HG03565 (cell line): ENCODE results near the gene ARL15.

Source experiments
- ATAC-seq: cut with Tn5 transposase; IDR thresholded peaks from one replicate; pipeline ENCODE4 v1.9.1; 2021; ENCODE audit warnings: mild to moderate bottlenecking, moderate library complexity; ENCODE audit not compliant: unreplicated experiment

The ARL15 gene

DNA sequence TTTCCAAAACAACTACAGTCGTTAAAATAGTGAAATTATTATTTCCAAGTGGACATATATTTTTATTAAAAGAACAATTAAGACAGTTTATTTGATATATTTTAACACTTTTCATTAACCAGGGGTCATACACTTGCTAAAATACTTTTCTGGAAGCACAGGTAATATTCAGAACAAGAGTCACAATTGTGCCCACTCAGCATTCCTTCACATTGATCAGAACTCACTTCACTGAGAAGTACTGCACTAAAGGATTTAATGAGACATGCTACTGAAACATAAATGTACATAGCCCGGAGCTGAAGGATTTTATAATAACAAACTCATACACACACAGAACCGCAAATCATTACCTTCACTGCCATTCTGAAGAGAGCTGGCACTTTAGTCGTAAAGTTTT is 361.8 kb downstream of the ARL15 start:
- ATAC-seq, result no peak

- no peak for ATAC-seq
These were observed 363.8 kb downstream of the ARL15 start for GRCh38 chr5:53946405-53947100.

DNA sequence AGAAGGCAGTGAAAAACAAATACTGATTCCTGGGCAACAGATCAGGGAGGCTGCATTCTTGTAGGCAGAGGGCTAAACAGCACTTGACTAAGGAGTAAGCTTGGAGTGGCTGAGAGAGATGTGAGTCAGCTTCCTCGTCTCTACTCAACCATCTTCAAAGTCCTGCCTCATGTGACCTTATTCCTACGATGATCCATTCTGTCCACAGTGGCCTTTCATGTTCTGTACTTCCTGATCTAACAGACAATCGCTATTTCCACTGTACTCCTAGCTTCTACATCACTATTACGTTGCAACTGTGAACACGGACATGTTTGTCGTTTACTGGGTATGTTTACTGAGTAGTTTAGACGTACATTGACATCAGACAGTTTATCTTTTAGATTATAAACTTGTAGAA is 365.4 kb downstream of the ARL15 start:
- no peak for ATAC-seq

GRCh38 chr5:53943938-53944337 is 366.4 kb downstream of the ARL15 start:
- no peak for ATAC-seq

DNA sequence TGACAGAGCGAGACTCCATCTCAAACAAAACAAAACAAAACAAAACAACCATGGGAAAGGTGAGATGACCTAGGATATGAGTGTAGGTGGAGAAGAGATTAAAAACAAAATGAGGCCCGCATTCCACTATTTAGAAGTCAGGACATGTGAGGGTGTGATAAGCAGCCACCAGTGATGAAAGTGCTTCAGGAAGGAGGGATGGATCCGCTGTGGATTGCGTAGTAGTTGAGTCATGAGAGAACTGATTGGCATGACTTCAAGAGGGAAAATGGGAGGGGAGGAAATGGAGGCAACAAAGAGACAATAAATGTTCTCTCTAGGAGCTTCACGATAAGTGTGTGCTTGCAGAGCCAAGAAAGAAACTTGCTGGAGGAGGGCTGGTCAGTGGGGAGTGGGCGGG is 367.6 kb downstream of the ARL15 start:
- no peak for ATAC-seq

DNA sequence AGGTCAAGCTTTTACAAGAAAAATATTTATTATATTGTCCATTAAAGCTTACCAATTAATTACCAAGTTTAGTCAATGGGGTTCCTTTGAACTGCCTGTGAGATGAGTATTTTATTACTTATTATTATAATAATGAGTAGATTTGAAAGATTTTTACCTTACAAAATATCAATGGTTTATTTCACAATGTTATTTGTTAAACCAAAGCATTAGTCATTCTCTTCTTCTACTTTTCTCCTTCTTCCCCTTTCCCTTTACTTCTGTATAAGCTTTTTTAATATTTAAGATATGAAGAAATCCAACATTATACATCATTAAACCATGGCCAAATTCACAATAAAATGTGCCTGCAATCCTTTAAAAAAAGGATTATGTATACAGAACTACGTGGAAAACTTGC is 369.5 kb downstream of the ARL15 start:
- no peak for ATAC-seq

DNA sequence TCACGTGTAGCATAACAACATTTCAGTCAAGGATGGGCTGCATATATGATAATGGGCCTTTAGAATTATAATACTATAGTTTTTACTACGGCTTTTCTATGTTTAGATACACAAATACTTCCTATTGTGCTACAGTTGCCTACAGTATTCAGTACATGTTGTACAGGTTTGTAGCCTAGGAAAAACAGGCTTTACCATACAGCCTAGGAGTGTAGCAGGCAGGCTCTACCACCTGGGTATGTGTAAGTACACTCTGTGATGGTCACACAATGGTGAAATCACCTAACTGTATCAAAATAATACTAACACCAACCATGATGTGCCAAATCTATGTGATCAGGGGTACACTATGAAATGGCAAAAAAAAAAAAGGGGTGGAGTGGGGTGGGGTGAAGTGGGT is 372.9 kb downstream of the ARL15 start:
- ATAC-seq, result no peak

DNA sequence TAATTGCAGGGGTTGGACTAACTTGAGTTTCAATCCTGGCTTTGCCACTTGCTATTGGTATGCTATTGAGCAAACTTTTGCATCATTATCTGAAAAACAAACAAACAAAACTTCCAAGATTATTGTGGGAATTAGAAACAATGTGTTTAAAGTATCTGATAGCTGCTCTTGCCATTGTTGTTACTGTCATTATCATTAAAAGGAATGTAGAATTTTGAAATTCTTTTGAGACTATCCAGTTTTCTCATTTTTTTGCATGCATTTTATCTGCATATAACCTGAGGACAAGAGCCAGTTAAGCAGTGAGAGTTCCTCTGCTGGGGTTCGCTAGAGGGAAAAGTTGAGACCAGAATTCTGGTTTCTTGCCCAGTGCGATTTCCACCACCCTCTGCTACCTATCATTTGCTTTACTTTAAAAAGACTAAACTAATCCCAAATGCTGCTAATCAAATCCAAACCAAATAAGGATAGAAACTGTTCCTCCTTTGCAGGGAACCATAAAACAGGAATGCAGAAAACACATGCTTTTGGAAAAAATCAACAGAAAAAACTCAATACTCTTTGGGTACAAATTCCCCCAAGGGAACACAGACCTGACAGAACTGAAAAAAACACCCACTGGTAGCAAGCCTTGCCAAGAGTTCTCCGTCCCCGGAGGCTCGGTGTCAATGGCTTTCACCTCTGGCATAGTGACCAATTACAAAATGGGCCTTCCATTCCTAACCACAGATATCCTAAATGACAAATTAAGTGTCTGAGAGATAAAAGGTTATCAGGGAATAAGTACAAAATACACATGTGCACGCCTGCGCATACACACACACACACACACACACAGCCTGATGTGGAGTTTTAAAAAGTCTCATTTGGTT is 373.7 kb downstream of the ARL15 start:
- no peak for ATAC-seq

DNA sequence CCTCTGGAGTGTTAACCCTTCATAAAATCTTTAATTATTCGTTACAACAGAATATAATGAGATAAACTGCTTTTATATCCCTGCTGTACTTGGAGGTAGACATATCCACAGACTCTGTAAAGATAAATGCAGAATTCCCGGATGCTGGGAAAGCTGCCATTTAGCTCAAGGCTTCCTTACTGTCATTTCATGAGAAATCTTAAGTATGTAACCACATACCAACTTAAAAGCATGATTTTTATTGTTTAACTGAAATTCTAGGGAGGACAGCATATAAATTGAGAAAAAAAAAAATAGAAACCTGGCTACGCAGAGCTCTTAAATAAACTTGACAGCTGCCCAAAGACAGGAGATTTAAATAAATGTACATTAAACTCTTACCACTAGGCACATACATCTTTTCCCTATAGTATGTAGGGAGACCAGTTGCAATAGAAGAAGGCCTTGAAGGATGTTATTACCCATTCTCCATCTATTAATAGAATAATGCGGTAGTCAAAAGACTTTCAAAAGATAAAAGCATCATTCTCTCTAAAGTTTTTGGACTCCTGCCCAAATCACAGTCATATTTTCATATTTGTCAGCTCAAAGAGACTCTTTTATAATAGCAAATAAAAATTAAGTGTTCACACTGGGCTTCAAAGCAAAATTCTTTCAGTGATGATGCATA is 376.1 kb downstream of the ARL15 start:
- ATAC-seq, result no peak

DNA sequence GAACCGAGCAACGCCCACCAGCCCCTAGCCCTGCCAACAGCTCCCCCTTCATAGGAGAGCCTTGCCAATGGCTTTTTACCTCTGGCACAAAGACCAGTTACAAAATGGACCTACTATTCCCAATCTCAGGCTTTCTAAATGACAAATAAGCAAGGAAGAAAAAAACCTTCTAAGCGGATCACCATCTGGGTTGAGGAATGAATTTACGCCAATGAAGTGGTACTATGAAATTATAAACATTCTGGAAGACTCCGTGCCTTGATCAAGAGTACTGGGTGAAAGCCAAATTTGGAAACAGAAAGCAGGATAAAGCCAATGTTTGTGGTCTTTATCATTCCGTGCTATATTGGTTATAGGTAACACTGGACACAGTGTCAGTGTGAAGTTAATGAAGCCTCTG is 378.0 kb downstream of the ARL15 start:
- no peak for ATAC-seq

GRCh38 chr5:53930457-53930856 is 379.9 kb downstream of the ARL15 start:
- no peak for ATAC-seq

DNA sequence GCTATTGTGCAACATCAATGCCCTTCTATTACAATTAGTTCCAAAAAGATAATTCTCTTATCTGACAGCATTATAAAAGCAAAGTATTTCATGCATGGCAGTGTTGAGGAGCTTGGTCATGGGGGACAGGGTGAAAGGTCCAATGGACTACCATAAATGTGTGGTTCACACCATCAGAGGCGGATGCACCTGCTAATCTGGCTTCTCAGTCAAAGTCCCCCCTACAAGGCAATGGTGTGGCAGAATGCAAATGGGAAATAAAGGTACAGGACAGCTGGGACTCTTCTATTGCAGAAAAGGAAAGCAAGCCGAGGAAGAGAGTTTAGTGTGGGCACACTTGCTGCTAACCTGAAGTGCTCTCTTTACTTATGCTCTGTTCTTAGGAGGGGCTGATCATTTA is 380.8 kb downstream of the ARL15 start:
- no peak for ATAC-seq

DNA sequence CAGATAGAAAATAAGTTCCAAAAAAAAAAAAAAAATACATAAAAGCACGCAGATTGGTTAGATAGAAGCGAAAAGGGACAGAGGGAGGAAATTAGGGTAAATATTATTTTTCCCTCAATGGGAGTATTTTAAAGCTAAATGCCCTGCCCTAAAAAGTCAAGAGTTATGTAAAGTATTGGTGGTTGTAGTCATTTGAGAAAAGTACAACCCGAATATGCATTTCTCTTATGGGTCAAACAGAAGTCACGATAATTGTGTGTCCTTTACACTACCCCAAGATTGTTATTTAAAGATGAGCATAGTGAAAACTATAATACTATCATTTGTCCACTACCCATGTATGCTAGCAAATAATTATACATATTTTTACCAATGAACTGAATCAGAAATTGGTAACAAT is 381.2 kb downstream of the ARL15 start:
- ATAC-seq, result no peak

DNA sequence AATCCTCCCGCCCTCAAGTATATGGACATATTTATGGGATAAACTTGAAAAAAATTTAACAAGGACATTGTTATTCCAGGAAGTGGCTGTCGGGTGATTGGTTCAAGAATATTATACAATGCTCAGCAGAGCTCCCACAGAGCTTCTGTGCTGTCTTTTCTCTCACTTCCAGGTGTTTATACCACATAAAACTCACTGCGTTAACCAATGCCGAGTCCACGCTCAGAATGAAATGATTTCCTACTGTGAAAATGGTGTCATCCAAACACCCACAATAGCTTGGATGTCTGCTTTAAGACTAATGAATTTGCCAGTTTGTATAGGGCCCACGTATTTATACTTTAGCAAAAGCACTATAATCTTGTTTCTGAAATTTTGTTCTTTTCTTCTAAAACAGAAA is 381.7 kb downstream of the ARL15 start:
- ATAC-seq, result no peak

DNA sequence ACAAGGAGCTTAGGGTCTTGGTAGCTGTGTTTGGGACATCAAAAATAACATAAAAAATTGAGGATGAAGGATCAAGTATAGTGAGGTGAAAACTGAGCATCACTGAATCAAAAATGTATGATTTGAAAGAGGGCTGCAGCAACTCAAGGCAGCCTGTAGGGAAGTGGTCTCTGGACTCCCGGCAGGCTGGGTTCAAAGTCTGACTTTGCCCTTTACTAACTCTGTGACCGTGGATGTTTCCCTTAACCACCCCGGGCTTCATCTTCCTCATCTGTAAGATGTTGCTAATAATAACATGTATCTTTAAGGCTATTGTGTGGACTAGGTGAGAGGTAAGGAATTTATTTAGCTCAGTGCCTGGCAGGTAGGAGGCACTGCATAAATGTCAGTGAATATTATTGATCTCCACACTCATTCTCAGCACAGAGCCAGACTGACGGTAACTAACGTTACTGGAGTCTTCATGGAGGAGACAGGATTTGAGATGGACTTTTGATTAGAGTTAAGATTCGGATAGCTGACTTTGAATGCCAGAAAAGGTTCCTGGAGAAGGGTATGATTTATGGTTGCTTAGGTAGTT is 382.6 kb downstream of the ARL15 start:
- ATAC-seq, result no peak

DNA sequence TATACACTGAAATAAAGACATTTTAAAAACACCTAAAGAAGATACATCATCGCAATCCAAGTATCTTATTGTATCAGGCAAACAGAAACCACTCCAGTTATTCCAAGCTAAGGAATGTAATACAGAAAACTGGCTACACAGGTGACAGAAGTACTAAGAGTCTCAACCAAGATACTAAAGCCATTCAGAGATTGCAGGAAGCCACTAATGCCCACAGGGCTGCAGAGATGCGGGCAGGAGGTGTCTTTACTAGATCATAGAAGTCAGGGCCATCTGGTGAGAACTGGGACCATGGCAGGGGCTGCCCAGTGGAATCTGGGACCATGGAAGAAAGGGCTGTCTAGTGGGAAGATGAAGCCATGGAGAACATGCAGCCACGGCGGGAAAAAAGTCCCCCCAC is 384.3 kb downstream of the ARL15 start:
- ATAC-seq, result no peak

GRCh38 chr5:53924392-53924791 is 386.0 kb downstream of the ARL15 start:
- no peak for ATAC-seq

GRCh38 chr5:53923961-53924360 is 386.4 kb downstream of the ARL15 start:
- ATAC-seq, result no peak

DNA sequence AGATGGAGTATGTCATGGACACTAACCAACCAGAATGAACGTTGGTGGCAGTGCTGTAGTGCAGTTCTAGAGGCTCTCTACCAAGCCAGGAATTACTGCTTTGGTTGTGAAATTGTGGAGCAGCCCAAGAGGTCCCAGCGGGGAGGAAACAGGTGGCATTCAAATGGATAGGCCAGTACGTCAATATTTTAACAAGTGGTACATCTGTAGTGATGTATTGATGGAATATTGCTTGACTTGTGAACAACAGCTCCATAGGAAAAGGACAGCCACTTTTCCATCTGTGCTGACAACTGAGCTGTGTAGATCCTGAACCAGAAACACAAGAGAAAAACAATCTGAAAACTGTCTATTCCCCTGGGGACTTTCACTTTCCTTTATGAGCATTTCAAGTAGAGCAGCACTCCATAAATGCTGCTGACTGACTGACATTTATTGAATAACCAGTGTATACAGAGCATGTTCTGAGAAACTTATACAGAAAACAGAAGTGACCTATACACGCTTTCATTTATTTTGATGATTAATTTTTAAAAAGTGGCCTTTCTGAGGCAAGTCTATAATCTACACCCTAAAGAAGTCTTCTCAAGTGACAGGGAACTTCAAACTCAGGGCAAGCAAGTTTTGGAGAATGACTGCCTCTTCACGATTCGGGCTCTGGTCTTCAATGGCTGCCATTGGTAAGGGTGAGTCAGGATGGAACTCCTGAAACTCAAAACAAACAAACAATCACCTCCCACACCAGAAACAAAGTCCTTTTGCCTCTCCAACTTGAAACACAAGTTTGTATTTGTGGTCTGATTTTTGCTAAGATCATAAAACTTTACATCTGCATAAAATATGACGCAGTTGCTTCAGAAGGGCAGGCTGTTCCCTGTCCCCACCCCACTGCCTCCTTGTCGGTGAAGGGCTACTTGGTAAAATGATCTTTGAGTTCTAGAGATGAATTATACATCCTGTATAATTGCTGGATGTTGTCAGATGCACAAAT is 387.6 kb downstream of the ARL15 start:
- ATAC-seq, result no peak

- ATAC-seq, result no peak
These were observed 392.5 kb downstream of the ARL15 start for GRCh38 chr5:53917826-53918225.
